Stimulated activated CD4-positive, alpha-beta T cell treated with anti-CD3 and anti-CD28 coated beads, Interleukin-12 subunit alpha, Interleukin-12 subunit beta, amount 100 ng/mL, for 24 hours (primary cell): Measurements from ENCODE around the gene ENTPD3.
A peak's percentile ranks its signal among the peaks of the same experiment; 100 is the strongest.

Experiments
- DNase-seq, 2 experiments: peaks; one replicate each; pipeline ENCODE4 v3.0.0-alpha.2; 2020; ENCODE audit warnings: low read depth in 2 of 2

The ENTPD3 gene, protein sequence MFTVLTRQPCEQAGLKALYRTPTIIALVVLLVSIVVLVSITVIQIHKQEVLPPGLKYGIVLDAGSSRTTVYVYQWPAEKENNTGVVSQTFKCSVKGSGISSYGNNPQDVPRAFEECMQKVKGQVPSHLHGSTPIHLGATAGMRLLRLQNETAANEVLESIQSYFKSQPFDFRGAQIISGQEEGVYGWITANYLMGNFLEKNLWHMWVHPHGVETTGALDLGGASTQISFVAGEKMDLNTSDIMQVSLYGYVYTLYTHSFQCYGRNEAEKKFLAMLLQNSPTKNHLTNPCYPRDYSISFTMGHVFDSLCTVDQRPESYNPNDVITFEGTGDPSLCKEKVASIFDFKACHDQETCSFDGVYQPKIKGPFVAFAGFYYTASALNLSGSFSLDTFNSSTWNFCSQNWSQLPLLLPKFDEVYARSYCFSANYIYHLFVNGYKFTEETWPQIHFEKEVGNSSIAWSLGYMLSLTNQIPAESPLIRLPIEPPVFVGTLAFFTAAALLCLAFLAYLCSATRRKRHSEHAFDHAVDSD

DNA sequence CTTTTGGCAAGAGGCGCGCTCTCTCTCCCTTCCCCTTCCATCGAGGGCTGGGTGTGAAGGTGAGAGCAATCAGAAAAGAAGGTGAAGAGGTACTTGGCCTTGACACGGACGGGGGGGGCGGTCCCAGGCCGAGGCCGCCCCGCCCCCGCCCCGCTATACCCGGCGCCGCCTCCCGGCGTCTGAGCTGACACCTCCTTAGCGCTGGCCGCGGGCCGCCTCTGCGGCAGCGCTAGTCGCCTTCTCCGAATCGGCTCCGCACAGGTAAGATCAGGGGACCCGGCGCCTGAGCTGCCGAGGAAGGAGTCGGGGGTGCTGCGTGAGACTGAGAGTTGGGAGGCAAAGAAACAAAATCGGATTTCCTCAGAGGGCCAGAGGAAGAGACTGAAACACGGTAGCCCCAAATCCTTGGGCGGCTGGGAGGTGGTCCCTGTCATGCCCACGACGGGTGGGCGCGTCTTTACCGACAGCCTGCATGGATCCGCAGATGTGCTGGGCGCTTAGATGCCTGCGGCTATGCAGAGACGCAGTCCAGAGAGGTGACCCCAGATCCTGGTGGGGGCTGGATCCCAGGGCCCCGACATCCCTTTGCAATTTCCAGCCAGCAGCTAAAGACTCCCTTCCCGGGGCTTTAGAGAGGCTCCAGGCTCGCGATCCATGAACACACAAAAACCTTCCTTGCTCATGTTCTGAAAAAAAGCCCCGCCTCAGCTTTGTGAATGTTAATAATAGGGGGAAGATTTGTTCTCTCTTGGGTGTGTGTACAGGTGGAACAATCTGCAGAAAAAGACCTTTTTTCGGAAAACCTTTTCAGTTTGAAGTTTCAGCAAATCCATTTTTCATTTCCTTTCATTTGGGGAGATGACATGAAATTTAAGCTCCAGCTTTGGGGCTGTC is at the start of gene ENTPD3:
TSS of gene ENTPD3 (plus strand) at position 184 of the 894 bp plus-strand sequence. CDS start 874 bp downstream, outside the sequence.
- DNase-seq, result peak; percentile 14 to 19

DNA sequence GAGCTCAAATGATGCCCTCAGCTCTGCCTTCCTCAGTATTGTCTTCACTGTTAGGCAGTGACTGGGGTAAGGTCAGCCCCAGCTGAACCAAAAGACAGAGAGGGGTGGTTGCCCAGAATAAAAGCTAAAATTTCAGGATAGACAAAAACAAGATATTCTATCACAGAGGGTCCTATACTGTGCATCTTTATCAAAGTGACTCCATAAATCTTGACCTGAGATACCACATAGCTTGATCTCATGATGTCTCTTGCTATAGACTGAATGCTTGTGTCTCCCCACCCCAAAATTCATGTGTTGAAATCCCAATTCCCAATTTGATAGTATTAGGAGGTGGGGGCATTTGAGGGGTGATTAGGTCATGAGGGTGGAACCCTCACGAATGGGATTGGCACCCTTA is 47.1 kb upstream of the ENTPD3 start:
- no peak for DNase-seq

DNA sequence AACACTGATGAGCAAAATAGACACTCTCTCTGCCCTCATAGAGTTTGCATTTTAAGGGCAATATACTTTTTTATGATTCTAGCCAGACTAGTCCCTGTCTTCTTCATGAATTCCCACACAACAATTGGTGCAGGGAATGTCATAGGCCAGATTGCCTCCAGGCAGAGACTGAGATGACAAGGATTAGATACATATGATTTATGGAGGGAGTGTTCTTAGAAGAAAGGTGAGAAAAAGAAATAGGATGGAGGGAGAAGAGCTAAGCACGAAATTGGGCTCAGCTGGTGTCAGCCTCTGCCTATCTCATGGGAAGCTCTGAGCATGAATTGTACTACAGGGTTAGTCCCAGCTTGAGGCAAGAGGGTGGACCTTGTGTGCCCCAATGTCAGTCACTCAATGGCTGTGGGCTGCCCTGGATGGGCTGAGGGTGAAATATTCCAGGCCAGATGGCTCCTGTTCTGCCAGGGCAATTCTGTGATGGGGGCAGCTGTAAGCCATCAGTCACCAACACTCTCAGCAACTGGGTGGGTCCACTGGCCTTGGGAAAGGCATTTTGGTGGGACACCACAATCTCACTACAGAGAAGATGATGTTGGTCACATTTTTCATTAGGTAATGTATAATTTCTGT is 46.3 kb upstream of the ENTPD3 start:
- no peak for DNase-seq

DNA sequence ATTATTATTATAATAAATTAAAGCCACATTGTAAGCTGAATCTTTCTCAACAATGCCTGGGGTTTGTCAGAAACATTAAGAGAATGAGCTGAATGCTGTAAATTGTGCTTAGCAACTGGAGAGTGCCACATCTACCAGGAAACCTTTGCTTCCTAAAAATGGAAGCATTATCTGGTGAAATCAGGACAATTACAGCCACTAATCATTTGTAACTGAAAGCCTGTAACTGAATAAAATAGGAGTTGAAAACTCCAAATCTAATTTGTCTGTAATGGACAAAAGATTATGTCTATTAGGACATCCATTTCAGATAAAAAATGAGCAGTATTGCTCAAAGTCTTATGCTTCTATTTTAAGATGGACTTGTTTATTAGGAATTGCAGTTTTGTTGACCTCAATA is 45.3 kb upstream of the ENTPD3 start:
- no peak for DNase-seq

DNA sequence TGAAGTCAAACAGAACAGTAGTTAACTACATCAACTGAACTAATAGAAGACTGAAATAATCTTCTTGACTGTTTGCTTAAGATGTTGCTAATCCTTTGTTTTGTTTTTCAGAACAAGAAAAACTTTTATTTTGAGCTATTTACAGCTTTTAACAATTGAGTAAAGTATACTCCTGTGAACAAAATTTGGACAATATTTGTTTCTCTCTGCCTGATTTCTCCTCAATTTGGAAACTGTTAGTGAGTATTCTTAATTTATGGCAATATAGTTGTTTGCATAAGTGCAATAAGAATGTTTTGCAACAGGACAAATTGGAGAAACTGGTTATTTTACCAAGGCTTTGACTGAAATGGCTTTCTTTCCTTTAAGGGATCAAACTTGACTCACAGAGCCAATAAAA is 36.5 kb upstream of the ENTPD3 start:
- no peak for DNase-seq

DNA sequence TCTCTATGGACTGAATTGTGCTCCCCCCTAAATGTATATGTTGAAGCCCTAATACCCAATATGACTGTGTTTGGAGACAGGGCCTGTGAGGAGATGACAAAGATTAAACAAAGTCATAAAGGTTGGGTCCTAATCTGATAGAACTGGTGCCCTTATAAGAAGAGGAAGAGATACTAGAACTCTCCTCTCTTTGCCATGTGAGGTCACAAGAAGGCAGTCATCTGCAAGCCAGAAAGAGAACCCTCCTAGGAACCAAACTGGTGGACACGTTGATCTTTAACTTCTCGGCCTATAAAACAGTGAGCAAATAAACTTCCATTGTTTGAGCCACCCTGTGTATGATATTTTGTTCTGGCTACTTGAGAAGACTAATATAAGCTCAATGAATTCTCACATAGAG is 31.6 kb upstream of the ENTPD3 start:
- no peak for DNase-seq

DNA sequence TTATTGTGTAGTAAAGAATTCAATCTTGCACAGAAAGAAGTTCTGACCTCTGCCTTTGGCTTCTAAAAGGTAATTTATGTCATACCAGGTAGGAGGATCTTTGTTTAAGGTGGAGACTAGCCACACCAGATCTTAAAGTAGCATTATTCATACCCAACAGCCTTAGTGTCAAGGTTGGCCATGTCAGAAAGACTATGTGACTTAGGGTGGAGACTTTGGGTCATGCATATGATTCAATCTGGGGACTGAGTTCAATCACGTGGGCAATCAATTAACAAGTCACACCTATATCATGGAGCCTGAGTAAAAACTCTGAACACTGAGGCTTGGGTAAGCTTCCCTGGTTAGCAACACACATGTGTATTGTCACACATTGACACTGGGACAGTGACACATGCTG is 28.5 kb upstream of the ENTPD3 start:
- no peak for DNase-seq

DNA sequence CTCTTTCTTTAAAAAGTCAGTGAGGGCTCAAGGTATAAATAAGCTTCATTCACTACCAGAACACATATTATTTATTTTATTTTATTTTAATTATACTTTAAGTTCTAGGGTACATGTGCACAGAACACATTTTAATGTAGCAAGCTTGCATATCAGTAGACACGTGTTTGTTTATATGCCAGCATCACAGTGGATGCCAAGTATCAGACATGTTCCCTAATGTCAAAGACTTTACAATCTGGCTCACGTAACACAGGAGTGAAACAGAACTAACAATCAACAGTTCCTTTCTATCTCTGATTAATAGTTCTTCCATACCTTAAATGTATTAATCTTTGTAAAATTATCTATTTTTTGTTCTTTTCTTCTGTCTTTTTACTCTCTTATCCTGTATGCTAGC is 23.3 kb upstream of the ENTPD3 start:
- no peak for DNase-seq

DNA sequence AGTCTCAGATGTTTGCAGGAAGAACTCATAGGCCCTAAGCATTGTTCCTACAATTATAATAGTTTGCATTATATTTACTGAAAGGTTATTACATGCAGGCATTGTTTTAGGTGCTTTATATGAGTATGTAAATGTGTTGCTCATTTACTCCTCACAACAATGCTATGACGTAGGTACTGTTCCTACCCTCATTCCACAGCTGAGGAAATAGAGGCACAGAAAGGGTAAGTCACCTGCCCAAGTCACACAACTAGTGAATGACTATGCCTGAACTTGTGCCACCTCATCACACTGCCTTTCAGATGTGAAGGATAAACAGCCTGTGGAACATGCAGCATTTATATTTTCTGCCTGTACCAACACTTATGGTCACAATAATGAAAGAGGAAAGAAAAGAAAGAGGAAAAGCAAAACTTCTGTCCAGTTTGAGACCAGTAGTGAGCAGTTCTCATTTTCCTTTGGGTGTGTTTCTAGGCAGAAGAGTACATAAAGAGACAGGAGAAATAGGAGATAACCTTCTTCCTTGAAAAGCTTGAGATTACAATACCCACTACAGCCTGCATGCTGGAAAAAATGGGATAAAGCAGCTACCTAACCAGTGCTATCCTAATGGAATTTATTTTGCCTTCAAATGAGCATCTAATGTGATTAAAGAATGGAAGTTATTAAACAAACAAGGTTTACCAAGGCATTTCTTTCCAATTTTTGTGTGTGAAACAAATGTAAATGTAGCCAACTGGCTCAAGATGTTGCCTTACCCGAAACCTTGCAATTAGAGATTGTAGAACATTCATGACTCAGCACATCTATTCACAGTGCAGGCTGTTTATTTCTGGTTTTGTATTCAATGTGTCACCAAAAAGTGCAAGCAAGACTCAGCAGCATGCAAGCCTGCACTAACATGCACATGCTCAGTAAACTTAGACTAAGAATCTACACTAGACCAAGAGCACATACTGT is 20.5 kb upstream of the ENTPD3 start:
- DNase-seq, result no peak

DNA sequence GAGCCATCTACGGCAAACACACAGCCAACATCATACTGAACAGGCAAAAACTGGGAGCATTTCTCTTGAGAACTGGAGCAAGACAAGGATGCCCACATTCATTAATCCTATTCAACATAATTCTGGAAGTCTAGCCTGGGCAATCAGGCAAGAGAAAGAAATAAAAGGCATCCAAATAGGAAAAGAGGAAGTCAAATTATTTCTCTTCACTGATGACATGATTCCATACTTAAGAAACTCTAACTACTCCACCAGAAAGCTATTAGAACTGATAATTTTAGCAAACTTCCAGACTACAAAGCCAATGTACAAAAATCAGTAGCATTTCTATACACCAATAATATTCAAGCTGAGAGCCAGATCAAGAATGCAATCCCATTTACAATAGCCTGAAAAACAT is 17.3 kb upstream of the ENTPD3 start:
- DNase-seq, result no peak

DNA sequence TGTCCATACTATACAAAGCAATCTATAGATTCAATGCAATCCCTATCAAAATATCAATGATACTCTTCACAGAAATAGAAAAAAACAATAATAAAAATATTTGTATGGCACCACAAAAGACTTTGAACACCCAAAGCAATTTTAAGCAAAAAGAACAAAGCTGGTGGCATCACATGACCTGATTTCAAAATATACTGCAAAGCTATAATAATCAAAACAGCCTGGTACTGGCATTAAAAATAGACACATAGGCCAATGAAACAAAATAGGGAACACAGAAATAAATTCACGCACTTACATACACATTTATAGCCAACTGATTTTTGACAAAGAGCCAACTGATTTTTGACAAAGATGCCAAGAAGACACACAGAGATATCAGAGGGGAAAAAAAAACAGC is 9.2 kb upstream of the ENTPD3 start:
- no peak for DNase-seq

DNA sequence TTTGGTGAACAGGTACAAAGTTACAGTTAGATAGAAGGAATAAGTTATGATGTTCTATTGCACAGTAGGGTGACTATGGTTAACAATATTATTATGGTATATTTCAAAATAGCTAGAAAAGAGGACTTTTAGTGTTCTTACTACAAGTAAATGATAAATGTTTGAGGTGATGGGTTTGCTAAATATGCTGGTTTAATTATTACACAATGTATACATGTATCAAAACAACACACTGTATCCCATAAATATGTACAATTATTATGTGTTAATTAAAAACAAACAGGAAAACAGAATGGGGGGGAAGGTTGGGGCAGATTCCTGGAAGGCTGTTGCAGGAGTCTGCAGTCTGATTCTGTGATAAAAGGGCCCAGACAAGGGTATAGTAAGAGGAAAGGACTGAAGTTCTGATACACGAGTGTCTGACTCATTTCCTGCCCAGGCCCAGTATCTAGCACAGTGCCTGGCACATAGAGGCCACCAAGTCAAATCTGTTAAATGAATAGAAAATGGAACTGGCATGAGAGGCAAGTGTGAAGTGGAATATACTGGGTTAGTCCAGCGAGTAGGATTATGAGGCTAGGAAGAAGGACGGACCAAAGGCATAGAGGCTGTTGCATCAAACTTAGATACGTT is 7.2 kb upstream of the ENTPD3 start:
- no peak for DNase-seq

DNA sequence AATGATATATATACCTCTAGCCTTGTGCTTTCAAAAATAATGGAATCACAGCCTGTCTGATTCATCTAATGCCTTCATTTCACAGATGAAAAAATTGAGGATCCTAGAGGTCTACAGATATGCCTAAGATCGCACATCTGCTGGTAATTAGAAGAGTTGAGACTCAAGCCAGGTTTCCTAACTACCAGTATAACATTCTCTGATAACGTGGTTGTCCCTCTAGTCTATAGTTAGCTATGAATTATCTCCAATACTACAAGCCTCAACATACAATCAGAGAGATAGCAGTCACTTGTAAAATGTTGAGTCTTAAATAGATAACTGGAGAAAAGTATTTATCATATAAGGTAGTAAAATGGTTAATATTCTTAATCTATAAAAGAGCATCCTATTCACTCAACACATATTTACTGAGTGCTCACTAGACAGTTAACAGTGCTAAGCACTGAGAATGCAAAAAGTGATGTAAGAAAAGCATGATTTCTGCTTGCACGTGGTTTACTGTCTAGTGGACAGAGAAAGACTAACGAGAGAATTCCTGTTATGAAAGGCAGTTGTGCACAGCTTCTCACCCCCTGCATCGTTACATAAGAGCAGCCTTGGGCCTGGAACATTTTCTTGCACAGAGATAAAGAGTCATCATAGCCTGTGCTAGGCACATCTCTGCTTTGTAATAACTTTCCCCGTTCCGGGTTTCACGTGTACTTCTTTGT is 4.9 kb upstream of the ENTPD3 start:
- DNase-seq, result no peak

DNA sequence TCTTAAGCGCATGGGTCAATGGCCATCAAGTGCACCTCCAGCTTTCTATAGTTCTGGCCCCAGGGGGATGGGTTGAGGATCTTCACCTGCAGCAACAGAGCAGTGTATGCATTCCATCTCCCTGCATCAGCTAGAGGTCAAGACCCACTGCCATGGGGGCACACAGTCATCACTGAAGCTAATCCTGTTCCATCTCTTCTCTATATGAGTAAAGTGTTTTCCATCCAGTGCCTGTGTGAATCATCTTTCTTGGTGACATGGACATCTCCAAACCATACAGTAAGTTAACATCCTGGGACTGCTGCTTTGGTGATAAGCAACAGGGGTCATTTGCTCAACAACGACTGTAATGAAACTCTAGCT is 4.4 kb upstream of the ENTPD3 start:
- DNase-seq, result no peak

DNA sequence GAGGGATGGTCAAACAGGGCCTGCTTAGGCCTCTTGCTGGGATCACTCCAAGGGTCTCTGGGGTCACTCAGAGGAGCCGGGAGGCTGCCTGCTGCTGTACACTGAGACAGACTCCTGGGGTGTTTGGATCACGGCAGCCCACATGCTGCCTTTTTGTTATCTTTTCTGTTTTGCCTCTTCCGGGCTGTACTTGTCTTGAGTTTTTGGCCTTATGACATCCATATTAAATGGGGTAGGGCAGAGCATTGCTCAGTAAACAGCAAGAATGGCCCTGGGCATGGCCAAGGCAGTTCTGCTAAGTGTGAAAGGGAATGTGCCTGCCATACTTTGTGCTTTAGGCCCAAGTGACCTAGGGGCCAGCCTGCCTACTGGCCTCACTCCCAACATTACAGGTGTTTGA is 771 bp upstream of the ENTPD3 start:
- DNase-seq, result no peak

DNA sequence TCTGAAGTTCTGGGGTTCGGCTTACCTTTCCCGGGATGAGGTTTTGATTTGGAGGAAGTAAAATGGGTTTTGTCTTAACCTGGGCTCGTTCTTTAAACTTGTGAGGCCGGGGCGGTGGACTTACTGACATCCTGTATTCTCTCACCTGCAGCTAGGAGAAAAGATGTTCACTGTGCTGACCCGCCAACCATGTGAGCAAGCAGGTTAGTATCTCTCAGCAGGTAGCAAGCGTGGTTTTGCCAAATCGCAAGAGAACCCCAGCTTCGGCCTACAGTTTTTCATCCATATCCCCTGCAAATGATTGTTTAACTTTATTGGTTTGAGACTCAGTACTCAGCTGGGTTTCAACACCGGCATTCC is 891 bp downstream of the ENTPD3 start:
- DNase-seq, result no peak

DNA sequence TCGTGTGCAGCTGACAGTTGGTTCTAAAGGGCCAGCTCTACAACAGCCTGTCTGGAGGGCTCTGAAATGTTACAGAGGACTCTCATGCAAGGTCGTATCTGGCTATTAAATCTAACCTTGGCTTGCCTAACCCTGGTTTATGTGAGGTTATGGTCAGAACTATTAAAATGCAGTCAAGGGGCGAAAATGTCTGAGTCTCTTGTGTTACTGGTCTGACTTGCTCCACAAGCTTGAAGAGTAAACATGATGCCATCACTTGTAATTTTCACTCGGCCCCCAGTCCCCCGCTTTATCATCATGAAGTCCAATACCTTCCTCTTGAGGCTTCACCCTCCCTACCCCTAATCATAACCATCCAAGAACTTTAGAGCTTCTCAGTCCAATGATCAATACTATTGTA is 9.4 kb downstream of the ENTPD3 start:
- no peak for DNase-seq

DNA sequence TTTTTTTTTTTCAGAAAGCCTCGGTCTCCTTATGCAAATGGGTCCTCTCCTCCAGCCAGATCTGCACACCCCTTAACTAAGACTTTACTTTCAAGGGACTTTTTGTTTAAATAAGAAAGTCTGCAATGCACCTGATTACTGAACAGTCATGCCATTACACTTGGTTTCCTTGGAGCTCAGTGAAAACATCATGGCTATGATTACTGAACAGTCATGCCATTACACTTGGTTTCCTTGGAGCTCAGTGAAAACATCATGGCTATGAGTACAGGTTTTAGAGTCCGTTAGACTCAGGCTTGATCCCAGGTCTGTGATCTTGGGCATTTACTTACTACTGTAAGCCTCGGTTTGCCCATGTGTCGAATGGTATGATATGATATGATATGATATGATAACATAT is 10.1 kb downstream of the ENTPD3 start:
- DNase-seq, result no peak

DNA sequence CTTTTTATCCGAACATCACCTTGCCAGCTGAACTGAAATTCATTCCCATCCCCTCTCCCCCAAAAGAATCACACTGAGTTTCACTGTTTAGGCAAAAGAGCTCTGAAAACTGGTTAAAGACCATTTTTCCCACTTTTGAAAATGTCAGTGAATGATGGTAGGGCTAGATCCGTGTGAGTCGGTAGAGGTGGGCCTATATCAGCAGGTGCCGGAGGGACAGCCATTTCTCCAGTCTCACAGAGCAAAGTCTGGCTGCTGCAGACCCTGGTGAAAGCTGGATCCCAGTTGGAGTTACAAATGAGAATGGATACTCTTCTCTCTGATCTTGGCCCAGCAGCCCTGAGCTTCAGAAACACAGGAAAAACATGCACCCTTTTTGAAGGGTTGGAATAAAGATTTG is 10.9 kb downstream of the ENTPD3 start:
- no peak for DNase-seq

DNA sequence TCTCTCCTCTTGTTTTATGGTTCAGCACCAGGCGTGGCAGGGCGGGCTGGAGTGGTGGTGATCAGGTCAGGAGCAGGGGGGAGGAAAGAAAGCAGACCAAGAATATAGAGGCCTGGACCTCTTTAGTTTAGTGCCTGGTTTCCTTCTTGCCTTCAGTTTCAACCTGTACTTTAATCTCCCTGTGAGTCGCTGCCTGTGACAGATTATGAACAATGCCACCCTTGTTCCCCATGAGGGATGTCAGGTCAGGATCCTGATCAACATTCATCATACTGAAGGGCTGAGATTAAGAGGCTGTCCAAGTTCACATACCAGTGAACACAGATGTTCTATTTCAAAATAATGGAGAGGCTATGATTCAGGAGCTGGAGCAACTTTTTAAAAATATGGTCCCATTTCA is 11.4 kb downstream of the ENTPD3 start:
- no peak for DNase-seq
